Muscle layer of duodenum (tissue), 2 donors: ENCODE data around the gene RALGAPA2.

Experiments used
- H3K27ac ChIP-seq: one replicate; pipeline ENCODE4 v1.7.0; 2013; ENCODE audit warnings: mild to moderate bottlenecking, low read length
- H3K27me3 ChIP-seq: one replicate; pipeline ENCODE4 v1.7.0; 2013; ENCODE audit warnings: low read depth, mild to moderate bottlenecking, control low read depth, low read length
- H3K36me3 ChIP-seq, 2 donors: one replicate each; pipeline ENCODE4 v1.7.0; 2013; ENCODE audit warnings: low read length in 2 of 2, control low read depth in 1 of 2, mild to moderate bottlenecking in 1 of 2; ENCODE audit not compliant: insufficient read depth in 2 of 2, control insufficient read depth in 1 of 2
- H3K4me1 ChIP-seq, 2 donors: one replicate each; pipeline ENCODE4 v1.7.0; 2013; ENCODE audit warnings: low read length in 2 of 2, mild to moderate bottlenecking in 2 of 2, control low read depth in 1 of 2, moderate library complexity in 1 of 2; ENCODE audit not compliant: insufficient read depth in 2 of 2, control insufficient read depth in 1 of 2
- H3K4me3 ChIP-seq, 2 donors: one replicate each; pipeline ENCODE4 v1.7.0; 2013; ENCODE audit warnings: low read length in 2 of 2, low read depth in 1 of 2, mild to moderate bottlenecking in 1 of 2
- H3K9me3 ChIP-seq, 2 donors: one replicate each; pipeline ENCODE4 v1.7.0; 2013; ENCODE audit warnings: low read length in 2 of 2, control low read depth in 1 of 2, mild to moderate bottlenecking in 1 of 2; ENCODE audit not compliant: control insufficient read depth in 1 of 2
- donor health status: healthy.

RALGAPA2 gene

GRCh38 chr20:20567712-20568111, 144.7 kb downstream of the RALGAPA2 start:
- H3K4me3 ChIP-seq, result no peak overlapping the region
- H3K9me3 ChIP-seq, result no peaks in the 10 kb centered on the region
- H3K36me3 ChIP-seq, result peaks cover 17 to 19% of the 10 kb centered on the region in 2 donors
- no peak overlapping the region for H3K27ac ChIP-seq
- no peaks in the 10 kb centered on the region for H3K4me1 ChIP-seq
- H3K27me3 ChIP-seq, result no peaks in the 10 kb centered on the region

DNA sequence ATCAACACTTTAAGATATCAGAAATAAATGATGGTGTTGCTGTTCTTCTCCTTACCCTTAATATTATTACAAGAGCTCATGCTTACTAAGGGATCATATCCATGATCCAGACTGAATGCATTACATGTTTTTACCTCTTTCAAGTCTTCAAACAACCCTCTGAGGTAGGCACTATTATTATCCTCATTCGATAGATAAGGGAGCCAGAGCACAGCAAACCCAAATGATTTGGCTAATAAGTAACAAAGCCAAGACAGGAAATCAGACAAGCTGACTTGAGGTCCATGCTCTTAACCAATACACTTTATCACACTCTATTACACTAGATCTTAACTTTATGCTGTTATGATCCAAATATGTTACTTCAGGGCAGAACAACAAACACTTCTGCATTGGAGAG, 145.9 kb downstream of the RALGAPA2 start:
- Histone ChIP-seq H3K27ac (no peak overlapping the region), H3K27me3 (no peaks in the 10 kb centered on the region), H3K4me1 (no peaks in the 10 kb centered on the region), H3K36me3 (peaks cover 13% of the 10 kb centered on the region in 2 donors), H3K9me3 (no peaks in the 10 kb centered on the region), H3K4me3 (no peak overlapping the region)

DNA sequence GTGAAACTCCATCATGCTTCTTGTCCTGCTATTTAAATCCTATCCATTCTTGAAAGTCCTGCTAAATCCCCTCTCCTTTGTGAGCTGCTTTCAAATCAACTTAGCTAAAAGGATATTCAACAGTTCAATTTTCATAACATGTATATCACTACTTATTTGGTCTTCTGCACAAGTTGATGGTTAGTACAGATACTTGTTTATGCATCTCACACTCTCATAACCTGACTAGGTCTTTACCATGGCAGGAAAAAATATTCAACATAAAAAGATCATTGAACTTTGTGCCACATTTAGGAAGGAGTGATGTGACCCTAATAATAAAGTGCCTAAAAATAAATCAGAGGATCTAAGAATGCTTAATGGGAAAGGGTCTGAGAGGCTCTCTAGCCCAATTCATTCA, 148.2 kb downstream of the RALGAPA2 start:
- no peak overlapping the region for H3K27ac ChIP-seq
- H3K27me3 ChIP-seq, result no peaks in the 10 kb centered on the region
- H3K9me3 ChIP-seq, result no peaks in the 10 kb centered on the region
- no peaks in the 10 kb centered on the region for H3K4me1 ChIP-seq
- H3K4me3 ChIP-seq, result no peak overlapping the region
- H3K36me3 ChIP-seq, result peaks cover 0 to 3% of the 10 kb centered on the region in 2 donors

- Histone ChIP-seq H3K9me3 (no peaks in the 10 kb centered on the region), H3K4me1 (no peaks in the 10 kb centered on the region), H3K36me3 (peaks cover 0 to 3% of the 10 kb centered on the region in 2 donors), H3K27me3 (no peaks in the 10 kb centered on the region), H3K4me3 (no peak overlapping the region), H3K27ac (no peak overlapping the region)
These were observed 149.9 kb downstream of the RALGAPA2 start for GRCh38 chr20:20562507-20562906.

DNA sequence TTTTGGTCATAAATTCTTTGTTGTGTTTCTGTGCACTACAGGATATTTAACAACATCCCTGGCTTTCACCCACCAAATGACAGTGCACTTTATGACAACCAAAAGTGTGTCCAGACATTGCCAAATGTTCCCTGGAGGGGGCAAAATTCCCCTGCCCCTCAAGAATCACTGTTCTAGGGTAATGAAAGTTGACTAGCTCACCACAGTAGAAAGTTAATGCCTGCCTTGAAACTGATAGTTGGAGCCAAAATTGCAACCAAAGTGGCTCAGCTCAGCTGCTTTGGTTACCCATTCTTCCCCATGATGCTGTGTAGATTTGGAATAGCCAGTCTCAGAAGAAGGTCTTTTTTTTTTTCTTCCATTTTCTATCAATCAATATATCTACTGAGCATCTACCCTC, 150.6 kb downstream of the RALGAPA2 start:
- Histone ChIP-seq H3K36me3 (peaks cover 0 to 3% of the 10 kb centered on the region in 2 donors), H3K27me3 (no peaks in the 10 kb centered on the region), H3K27ac (no peak overlapping the region), H3K4me1 (no peaks in the 10 kb centered on the region), H3K9me3 (no peaks in the 10 kb centered on the region), H3K4me3 (no peak overlapping the region)

- no peak overlapping the region for H3K27ac ChIP-seq
- peaks cover 0 to 7% of the 10 kb centered on the region in 2 donors for H3K36me3 ChIP-seq
- H3K27me3 ChIP-seq, result no peaks in the 10 kb centered on the region
- H3K4me3 ChIP-seq, result no peak overlapping the region
- H3K9me3 ChIP-seq, result no peaks in the 10 kb centered on the region
- no peaks in the 10 kb centered on the region for H3K4me1 ChIP-seq
These were observed 151.3 kb downstream of the RALGAPA2 start for GRCh38 chr20:20561172-20561571.

GRCh38 chr20:20557406-20557805, 155.0 kb downstream of the RALGAPA2 start:
- H3K36me3 ChIP-seq, result peaks cover 0 to 18% of the 10 kb centered on the region in 2 donors
- H3K4me1 ChIP-seq, result no peaks in the 10 kb centered on the region
- no peak overlapping the region for H3K4me3 ChIP-seq
- H3K9me3 ChIP-seq, result no peaks in the 10 kb centered on the region
- H3K27me3 ChIP-seq, result no peaks in the 10 kb centered on the region
- H3K27ac ChIP-seq, result no peak overlapping the region

DNA sequence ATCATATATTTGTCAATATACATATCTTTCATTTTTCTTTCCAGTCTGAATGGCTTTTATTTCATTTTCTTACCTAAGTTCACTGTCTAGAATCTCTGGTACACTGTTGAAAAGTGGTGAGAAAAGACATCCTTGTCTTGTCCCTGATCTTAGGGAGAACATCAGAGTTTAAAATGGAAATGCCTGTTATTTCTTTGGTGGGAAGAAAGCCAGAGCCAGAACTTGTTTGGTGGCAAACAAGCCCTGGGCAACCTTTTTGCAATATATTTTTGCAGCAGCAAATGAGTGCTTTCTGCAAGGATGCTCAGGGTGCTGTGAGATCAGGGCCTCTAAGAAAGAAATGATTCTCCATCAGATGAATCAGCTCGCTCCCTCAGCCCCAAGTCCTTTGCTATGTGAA, 156.6 kb downstream of the RALGAPA2 start:
- H3K4me3 ChIP-seq, result no peak overlapping the region
- H3K27ac ChIP-seq, result no peak overlapping the region
- H3K27me3 ChIP-seq, result no peaks in the 10 kb centered on the region
- H3K36me3 ChIP-seq, result peaks cover 0 to 18% of the 10 kb centered on the region in 2 donors
- no peaks in the 10 kb centered on the region for H3K9me3 ChIP-seq
- no peaks in the 10 kb centered on the region for H3K4me1 ChIP-seq

DNA sequence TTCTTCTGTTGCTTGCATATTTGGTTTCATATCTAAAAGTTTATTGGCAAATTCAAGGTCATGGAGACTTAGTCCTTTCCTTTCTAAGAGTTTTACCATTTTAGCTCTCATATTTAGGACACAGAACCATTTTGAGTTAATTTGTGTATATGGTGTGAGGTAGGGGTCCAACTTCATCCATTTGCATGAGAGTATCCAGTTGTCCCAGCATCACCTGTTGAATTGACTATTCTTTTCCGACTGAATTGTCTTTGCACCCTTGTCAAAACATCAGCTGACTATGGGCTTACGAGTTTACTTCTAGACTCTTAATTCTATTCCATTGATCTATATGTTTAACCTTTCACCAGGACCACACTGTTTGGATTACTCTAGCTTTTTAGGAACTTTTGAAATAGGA, 157.5 kb downstream of the RALGAPA2 start:
- H3K36me3 ChIP-seq, result peaks cover 3 to 18% of the 10 kb centered on the region in 2 donors
- H3K27me3 ChIP-seq, result no peaks in the 10 kb centered on the region
- H3K4me1 ChIP-seq, result no peaks in the 10 kb centered on the region
- H3K9me3 ChIP-seq, result no peaks in the 10 kb centered on the region
- H3K4me3 ChIP-seq, result no peak overlapping the region
- no peak overlapping the region for H3K27ac ChIP-seq

GRCh38 chr20:20553541-20553940, 158.9 kb downstream of the RALGAPA2 start:
- no peaks in the 10 kb centered on the region for H3K4me1 ChIP-seq
- H3K4me3 ChIP-seq, result no peak overlapping the region
- H3K9me3 ChIP-seq, result no peaks in the 10 kb centered on the region
- no peaks in the 10 kb centered on the region for H3K27me3 ChIP-seq
- H3K36me3 ChIP-seq, result peaks cover 3 to 18% of the 10 kb centered on the region in 2 donors
- H3K27ac ChIP-seq, result no peak overlapping the region

DNA sequence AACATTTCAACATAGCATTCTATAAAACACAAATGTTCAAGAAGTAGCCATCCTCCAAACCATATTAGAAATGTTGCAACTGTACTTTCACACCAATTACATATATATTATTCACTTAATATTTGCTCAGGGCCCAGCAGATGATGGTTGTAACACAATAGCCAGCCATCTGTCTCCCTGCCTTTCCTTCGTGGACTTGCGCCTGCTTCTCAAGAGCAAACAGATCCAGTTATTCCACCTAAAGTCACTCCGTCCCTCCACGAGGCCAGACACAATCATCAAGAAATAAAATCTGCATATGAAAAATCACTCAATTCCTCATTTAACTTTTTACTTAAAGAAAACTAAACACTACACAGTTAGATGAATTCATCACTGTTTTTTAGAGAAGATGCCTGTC, 160.4 kb downstream of the RALGAPA2 start:
- Histone ChIP-seq H3K27me3 (no peaks in the 10 kb centered on the region), H3K36me3 (peaks cover 3 to 18% of the 10 kb centered on the region in 2 donors), H3K27ac (no peak overlapping the region), H3K4me1 (no peaks in the 10 kb centered on the region), H3K4me3 (no peak overlapping the region), H3K9me3 (no peaks in the 10 kb centered on the region)

DNA sequence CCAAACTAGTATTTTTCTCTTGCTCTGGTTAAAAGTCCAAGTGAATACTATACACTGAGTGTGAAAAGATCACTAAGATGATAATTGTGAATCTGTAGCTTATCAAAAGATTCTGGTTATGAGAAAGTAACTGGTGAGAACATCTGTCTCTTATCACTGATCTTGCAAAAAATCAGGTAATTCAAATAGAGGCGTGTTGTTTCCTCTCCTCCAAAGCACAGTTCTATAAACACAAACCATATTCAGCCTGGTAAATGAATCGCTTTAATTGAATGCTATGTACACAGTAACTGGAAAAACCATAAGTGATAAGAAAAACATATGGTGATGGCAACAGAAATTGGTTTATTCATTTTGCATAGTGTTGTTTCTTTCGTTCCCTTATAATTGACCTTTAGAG, 161.0 kb downstream of the RALGAPA2 start:
- Histone ChIP-seq H3K36me3 (peaks cover 5 to 18% of the 10 kb centered on the region in 2 donors), H3K4me1 (no peaks in the 10 kb centered on the region), H3K27ac (no peak overlapping the region), H3K9me3 (no peaks in the 10 kb centered on the region), H3K4me3 (no peak overlapping the region), H3K27me3 (no peaks in the 10 kb centered on the region)
